GM18517 (cell line): ENCODE results near the gene LRP5.
"Not testable (repeated sequence)": the region's sequence is repeated elsewhere in the genome, so short reads cannot be mapped to it uniquely, and the experiment has no call there.

Source experiments
- ATAC-seq: cut with Tn5 transposase; IDR thresholded peaks from one replicate; pipeline ENCODE4 v1.9.1; 2021; ENCODE audit warnings: mild to moderate bottlenecking, moderate library complexity; ENCODE audit not compliant: unreplicated experiment

Gene LRP5

GRCh38 chr11:68438658-68439259, 126.4 kb downstream of the LRP5 start:
- no peak for ATAC-seq

DNA sequence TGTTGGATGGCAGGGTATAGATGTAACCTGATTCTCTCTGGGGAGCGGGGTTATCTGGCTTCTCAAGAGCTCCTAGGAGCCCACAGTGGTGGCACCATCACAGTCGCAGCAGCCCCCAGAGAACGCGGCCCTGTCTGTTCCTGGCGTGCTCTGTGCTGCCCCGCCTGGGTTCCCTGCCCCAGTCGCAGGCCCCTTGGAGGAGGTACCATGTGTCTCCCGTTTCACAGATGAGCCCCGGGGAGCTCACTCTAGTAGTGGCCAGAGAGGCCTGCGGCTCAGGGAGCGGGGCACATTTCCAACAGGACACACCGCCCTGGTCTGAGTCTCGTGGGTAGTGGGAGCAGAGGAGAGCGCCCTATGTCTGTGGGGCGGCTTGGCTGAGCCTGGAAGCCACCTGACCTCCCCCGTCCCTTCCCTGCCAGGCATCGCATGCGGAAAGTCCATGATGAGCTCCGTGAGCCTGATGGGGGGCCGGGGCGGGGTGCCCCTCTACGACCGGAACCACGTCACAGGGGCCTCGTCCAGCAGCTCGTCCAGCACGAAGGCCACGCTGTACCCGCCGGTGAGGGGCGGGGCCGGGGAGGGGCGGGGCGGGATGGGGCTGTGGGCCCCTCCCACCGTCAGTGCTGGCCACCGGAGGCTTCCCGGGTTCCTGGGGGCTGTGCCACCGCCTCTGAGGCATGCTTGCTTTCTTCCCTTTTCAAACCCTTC, 127.1 kb downstream of the LRP5 start:
- ATAC-seq = no peak

GRCh38 chr11:68440224-68440623, 127.8 kb downstream of the LRP5 start:
- ATAC-seq = no peak

- no peak for ATAC-seq
Observed at GRCh38 chr11:68441466-68442230, 129.3 kb downstream of the LRP5 start.

- no peak for ATAC-seq
Observed at GRCh38 chr11:68442433-68442832, 130.0 kb downstream of the LRP5 start.

GRCh38 chr11:68444566-68444965, 132.2 kb downstream of the LRP5 start:
- ATAC-seq = no peak

DNA sequence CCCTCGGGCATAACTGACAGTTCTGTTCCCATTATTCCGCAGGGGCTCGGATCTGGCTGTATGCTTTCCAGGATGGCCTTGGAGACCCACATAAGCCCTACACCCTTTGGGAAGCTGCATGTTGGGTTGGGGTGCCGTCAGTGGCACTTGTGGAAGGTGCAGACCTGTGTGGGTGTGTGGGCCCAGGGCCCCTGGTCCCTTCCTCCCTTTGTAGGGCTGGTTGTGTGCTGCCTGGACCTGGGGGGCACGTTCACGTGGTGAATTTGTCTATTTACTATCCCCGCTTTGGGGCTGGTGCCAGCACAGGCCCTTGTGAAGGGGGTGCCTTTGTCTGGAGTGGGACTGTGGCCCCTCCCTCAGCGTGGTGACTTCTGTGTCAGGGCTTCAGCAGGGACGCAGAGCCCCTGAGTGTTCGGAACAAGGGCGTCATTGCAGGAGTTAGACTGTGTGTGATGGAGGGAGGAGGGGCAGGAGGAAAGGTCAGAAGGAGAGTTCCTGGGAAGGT, 133.2 kb downstream of the LRP5 start:
- no peak for ATAC-seq

GRCh38 chr11:68446046-68446725, 133.8 kb downstream of the LRP5 start:
- no peak for ATAC-seq

GRCh38 chr11:68447015-68447801, 134.8 kb downstream of the LRP5 start:
- no peak for ATAC-seq

DNA sequence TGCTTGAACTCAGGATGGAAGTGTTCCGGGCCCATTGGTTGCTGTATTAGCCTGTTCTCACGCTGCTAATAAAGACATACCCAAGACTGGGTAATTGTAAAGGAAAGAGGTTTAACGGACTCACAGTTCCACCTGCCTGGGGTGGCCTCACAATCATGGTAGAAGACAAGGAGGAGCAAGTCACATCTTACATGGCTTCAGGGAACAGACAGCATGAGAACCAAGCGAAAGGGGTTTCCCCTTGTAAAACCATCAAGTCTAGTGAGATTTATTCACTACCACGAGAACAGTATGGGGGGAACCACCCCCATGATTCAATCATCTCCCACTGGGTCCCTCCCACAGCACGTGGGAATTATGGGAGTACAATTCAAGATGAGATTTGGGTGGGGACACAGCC, 135.5 kb downstream of the LRP5 start:
- ATAC-seq = not testable (repeated sequence)

- ATAC-seq = no peak
Observed at GRCh38 chr11:68448604-68449011, 136.2 kb downstream of the LRP5 start.

- ATAC-seq = no peak
Observed at GRCh38 chr11:68449951-68450350, 137.6 kb downstream of the LRP5 start.

DNA sequence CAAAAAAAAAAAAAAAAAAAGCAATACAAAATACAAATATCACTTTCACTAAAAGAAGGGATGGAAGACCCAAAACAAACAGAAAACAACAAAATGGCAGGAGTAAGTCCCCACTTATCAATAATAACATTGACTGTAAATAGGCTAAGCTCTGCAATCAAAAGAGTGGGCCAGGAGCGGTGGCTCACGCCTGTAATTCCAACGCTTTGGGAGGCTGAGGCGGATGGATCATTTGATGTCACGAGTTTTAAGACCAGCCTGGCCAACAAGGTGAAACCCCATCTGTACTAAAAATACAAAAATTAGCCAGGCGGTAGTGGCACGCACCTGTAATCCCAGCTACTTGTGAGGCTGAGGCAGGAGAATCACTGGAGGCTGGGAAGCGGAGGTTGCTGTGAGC, 138.3 kb downstream of the LRP5 start:
- ATAC-seq = no peak

DNA sequence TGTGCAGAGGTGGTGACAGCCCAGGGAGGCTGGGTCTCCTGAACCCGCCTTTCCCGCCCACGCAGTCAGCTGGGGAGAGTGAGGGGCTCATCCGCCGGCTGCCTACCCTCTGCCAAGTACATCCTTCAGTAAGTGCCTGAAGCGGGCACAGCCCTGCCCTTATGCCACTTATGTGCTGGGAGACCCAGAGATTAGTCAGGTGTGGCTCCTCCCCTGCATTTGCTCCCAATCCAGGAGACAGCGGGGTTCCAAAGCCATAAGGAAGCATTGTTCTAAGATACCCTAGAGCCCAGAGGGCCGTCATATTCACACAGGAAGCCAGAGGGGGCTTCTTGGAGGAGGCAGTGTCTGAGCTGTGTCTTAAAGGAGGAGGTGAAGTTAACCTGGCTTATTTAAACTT, 142.4 kb downstream of the LRP5 start:
- no peak for ATAC-seq

- no peak for ATAC-seq
Observed at GRCh38 chr11:68455485-68455884, 143.1 kb downstream of the LRP5 start.

DNA sequence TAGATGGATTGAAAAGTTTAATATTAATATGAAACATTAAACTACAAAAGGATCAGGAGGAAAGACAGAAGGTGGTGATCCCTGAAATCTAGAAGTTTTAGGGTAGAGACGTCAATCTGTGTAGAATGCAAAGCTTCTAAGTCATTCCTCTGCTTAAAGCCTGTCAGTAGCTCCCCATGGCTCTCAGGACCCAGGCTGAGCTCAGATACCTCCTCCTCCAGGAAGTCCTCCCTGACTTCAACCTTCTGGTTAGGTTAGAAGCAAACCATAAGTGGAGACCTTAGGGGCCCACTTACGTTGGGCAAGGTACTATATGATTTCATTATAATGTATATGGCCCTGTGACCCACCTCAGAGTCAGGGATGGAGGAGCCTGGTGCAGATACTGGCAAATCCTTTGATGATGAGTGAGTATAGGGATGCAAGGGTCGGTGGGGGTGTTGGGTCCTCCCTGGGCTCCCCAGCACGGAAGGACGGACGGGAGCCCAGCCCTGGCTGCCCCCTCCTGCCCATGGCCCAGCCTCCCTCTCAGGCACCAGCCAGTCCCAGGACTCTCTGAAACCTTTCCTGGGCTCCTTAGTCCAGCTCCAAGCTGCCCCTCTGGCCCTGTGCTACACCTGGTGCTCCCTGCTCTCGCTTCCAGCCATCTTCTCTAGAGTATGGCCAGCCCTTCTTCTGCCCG, 145.0 kb downstream of the LRP5 start:
- no peak for ATAC-seq

DNA sequence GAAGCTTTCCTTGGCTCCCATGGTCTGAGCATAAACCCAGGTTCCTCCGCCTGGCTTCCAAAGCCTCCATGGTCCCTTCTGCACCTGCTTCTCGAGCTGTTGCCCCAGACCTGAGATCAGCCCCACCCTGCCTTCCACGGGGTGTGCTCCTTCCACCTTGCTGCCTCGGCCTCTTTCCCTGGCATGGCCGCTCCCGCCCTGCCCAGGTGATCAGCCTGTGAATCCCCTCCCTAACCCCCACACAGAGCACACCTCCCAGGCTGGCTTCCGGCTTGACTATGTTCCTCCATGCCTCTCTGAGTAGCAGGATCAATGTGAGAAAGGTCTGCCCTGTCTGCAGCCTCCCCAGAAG, 145.5 kb downstream of the LRP5 start:
- no peak for ATAC-seq

GRCh38 chr11:68458340-68458739, 145.9 kb downstream of the LRP5 start:
- ATAC-seq = not testable (repeated sequence)

GRCh38 chr11:68459886-68460740, 147.7 kb downstream of the LRP5 start:
- ATAC-seq = peak; percentile 77
